Body of pancreas (tissue), 4 donors: ENCODE measurements around the gene VPS33A.

Experiments used
- POLR2A ChIP-seq, 3 donors: fragments of 450-650 bp; IDR thresholded peaks; one replicate each; pipeline ENCODE4 v1.6.1; 2016; ENCODE audit warnings: antibody characterized with exemption in 3 of 3, mild to moderate bottlenecking in 2 of 3
- TF ChIP-seq, protein P1 (sequence below), 7 experiments: fragments of 450-650 bp in 4 of 7; fragments of 200-600 bp in 3 of 7; sonication (generic) in 3 of 7; IDR thresholded peaks; one replicate each; pipeline ENCODE4 v1.5.1; 2016 to 2019; ENCODE audit warnings: antibody characterized with exemption in 7 of 7

DNA sequence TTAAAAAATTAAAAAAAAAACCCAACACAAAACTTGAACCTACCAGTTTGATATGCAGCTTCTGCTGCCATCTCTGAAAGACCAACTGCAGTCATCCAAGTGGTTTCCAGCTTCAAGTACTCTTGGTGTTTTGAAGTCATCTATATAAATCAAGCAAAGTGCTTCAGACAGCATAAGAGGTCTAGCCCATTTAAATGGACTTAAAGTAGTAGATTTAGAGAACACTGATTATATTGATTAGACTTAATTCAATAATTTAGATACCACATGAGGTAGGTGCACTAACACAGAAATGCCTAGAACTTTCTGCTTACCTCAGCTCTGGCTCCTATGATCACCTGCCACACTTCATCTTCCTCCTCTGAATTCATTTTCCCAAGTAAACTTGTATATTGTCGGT, 49.8 kb downstream of the VPS33A start:
- TF ChIP-seq, protein P1, sequence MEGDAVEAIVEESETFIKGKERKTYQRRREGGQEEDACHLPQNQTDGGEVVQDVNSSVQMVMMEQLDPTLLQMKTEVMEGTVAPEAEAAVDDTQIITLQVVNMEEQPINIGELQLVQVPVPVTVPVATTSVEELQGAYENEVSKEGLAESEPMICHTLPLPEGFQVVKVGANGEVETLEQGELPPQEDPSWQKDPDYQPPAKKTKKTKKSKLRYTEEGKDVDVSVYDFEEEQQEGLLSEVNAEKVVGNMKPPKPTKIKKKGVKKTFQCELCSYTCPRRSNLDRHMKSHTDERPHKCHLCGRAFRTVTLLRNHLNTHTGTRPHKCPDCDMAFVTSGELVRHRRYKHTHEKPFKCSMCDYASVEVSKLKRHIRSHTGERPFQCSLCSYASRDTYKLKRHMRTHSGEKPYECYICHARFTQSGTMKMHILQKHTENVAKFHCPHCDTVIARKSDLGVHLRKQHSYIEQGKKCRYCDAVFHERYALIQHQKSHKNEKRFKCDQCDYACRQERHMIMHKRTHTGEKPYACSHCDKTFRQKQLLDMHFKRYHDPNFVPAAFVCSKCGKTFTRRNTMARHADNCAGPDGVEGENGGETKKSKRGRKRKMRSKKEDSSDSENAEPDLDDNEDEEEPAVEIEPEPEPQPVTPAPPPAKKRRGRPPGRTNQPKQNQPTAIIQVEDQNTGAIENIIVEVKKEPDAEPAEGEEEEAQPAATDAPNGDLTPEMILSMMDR (IDR thresholded peaks at IDR 0.05), result no peak
- TF ChIP-seq POLR2A (IDR thresholded peaks at IDR 0.05), result no peak
